Stimulated activated naive CD8-positive, alpha-beta T cell treated with anti-CD3 and anti-CD28 coated beads, Interleukin-15, Interleukin-2, amounts not matched to agents 100 ng/mL and 50 ng/mL, for 24 hours (primary cell): ENCODE measurements around the gene COQ8B.
A peak's percentile ranks its signal among the peaks of the same experiment; 100 is the strongest.

ENCODE experiments used
- H3K27ac Mint-ChIP-seq: one replicate; pipeline ENCODE4 v1.8.0; 2021; ENCODE audit warnings: mild to moderate bottlenecking, mixed read lengths
- H3K27me3 Mint-ChIP-seq: one replicate; pipeline ENCODE4 v1.8.0; 2021; ENCODE audit warnings: mixed read lengths
- H3K36me3 Mint-ChIP-seq: one replicate; pipeline ENCODE4 v1.8.0; 2021; ENCODE audit warnings: low read depth, mixed read lengths
- H3K4me1 Mint-ChIP-seq: one replicate; pipeline ENCODE4 v1.8.0; 2021; ENCODE audit warnings: low read depth, mixed read lengths
- H3K4me3 Mint-ChIP-seq: one replicate; pipeline ENCODE4 v1.8.0; 2021; ENCODE audit warnings: mild to moderate bottlenecking, mixed read lengths
- H3K9me3 Mint-ChIP-seq: one replicate; pipeline ENCODE4 v1.8.0; 2021; ENCODE audit warnings: mixed read lengths

The COQ8B gene

DNA sequence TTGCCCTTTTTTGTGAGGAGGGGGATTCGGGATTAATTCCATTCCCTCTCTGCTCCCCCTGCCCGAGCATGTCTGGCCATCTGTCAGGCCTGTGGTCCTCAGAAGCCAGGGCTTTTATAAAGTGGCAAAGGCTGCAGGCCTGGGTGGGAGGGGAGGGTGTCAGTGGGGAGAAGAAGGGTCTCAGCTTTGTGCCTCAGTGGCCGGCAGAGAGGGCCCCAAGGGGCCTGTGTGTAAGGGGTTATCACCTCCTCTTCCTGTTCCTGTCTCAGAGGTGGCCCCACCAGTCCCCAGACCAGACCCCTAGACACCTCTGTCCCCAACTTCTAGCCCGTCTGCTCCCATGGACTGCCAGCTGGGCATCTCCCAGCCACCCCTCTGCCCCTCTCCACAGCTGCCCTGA lies 22.8 kb downstream of the COQ8B start:
- Mint-ChIP-seq H3K9me3 (no peaks in the 10 kb centered on the region), H3K27ac (no peak overlapping the region), H3K4me3 (no peak overlapping the region), H3K27me3 (no peaks in the 10 kb centered on the region), H3K4me1 (peaks cover 13% of the 10 kb centered on the region), H3K36me3 (peaks cover 5% of the 10 kb centered on the region)

- Mint-ChIP-seq H3K36me3 (peaks cover 5% of the 10 kb centered on the region), H3K4me1 (peaks cover 13% of the 10 kb centered on the region), H3K4me3 (no peak overlapping the region), H3K27ac (no peak overlapping the region), H3K9me3 (no peaks in the 10 kb centered on the region), H3K27me3 (no peaks in the 10 kb centered on the region)
Observed at GRCh38 chr19:40693150-40693788, 23.4 kb downstream of the COQ8B start.

GRCh38 chr19:40692212-40692551 lies 24.5 kb downstream of the COQ8B start:
- no peaks in the 10 kb centered on the region for H3K9me3 Mint-ChIP-seq
- H3K4me1 Mint-ChIP-seq: peaks cover 13% of the 10 kb centered on the region
- H3K36me3 Mint-ChIP-seq: peaks cover 3% of the 10 kb centered on the region
- H3K4me3 Mint-ChIP-seq: no peak overlapping the region
- H3K27ac Mint-ChIP-seq: peak overlapping the region; percentile 52
- H3K27me3 Mint-ChIP-seq: no peaks in the 10 kb centered on the region

DNA sequence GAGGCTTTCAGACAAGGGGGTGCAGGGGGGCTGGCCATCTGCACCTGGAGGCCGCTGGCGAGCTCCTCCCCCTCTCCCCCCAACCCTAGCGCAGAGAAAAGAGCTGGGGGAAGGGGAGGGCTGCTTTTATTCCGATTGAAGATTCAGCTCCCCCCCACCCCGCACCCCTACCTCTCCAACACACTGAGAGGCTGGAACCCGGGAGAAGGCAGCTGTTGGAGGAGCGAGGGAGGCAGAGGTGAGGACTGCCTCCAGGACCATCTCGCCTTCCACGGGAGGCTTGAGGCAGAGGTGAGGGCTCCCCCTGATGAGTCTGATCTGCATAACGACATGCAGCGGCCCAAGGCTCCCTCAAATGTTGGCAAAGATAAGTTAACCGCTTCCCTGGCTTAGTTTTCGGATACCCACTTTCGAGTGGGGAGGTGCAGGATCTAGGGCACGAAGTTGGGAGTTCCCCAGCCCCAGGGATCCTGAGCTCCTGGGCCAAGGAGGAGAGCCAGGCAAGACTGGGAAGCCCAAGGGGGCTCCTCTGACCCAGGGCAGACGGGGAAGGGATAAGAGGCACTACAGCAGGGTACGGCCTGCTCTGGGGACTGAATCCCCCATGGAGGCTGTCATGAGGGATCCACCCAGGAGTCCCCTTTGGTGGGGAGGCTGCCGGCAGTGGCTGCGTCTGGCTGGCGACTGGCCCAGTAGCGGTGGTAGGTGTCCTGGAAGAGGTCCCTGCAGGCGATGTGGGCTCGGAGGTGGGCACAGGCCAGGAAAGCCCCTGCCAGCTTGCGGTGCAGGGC lies 25.1 kb downstream of the COQ8B start:
- peaks cover 13% of the 10 kb centered on the region for H3K4me1 Mint-ChIP-seq
- H3K27ac Mint-ChIP-seq: peak overlapping the region; percentile 97
- no peaks in the 10 kb centered on the region for H3K36me3 Mint-ChIP-seq
- H3K4me3 Mint-ChIP-seq: peak overlapping the region; percentile 91
- H3K9me3 Mint-ChIP-seq: no peaks in the 10 kb centered on the region
- no peaks in the 10 kb centered on the region for H3K27me3 Mint-ChIP-seq

- peaks cover under 1% of the 10 kb centered on the region for H3K36me3 Mint-ChIP-seq
- peaks cover 13% of the 10 kb centered on the region for H3K4me1 Mint-ChIP-seq
- H3K27ac Mint-ChIP-seq: peak overlapping the region; percentile 97
- H3K4me3 Mint-ChIP-seq: peak overlapping the region; percentile 91
- H3K27me3 Mint-ChIP-seq: no peaks in the 10 kb centered on the region
- no peaks in the 10 kb centered on the region for H3K9me3 Mint-ChIP-seq
Observed at GRCh38 chr19:40690693-40691420, 25.8 kb downstream of the COQ8B start.

- H3K27me3 Mint-ChIP-seq: no peaks in the 10 kb centered on the region
- H3K4me3 Mint-ChIP-seq: peak within 1 kb of the TSS; percentile 91
- H3K27ac Mint-ChIP-seq: peak within 1 kb of the TSS; percentile 97
- H3K4me1 Mint-ChIP-seq: peaks cover 13% of the 10 kb centered on the region
- H3K36me3 Mint-ChIP-seq: peaks cover 7% of the 10 kb centered on the region
- no peaks in the 10 kb centered on the region for H3K9me3 Mint-ChIP-seq
Observed at GRCh38 chr19:40690050-40690692, 26.5 kb downstream of the COQ8B start, which contains the start of gene NUMBL. Gene NUMBL, minus strand, starts transcription at chr19:40690651. Its CDS starts 168 bp downstream, at chr19:40690483.

DNA sequence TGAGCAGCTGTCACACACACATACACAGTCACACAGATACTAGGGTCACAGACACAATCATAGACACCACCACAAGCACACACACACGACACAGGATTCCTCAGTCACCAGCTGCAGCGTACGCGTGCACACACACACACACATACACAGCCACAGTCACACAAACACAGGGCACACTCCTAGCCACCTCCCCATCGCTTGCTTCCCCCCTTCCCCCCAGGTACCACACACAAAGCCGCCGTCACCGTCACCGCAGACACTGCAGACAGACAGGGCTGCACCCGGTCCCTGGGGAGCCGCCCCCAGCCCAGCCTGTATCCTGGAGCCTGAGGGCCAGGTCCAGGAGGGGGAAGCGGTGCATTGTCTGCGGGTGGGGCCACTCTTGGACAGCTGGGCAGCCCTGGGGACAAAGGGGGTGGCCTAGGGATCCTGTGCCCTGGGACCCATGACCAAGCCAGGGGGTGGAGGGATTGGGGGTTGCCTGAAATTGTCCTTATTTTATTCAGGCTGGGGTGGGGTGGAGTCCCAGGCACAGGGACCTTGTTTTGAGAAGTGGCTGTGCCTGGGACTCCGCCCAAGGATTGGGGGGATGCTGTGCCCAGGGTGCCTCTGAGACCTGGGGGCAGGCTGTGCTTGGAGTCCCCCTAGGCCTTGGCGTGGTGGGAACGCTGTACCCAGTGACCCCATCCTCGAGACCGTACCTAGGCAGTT lies 27.2 kb downstream of the COQ8B start:
- H3K36me3 Mint-ChIP-seq: peaks cover 10% of the 10 kb centered on the region
- no peaks in the 10 kb centered on the region for H3K9me3 Mint-ChIP-seq
- H3K4me1 Mint-ChIP-seq: peaks cover 13% of the 10 kb centered on the region
- no peak overlapping the region for H3K4me3 Mint-ChIP-seq
- no peak overlapping the region for H3K27ac Mint-ChIP-seq
- H3K27me3 Mint-ChIP-seq: no peaks in the 10 kb centered on the region

- H3K36me3 Mint-ChIP-seq: peaks cover 10% of the 10 kb centered on the region
- no peak overlapping the region for H3K4me3 Mint-ChIP-seq
- no peak overlapping the region for H3K27ac Mint-ChIP-seq
- no peaks in the 10 kb centered on the region for H3K9me3 Mint-ChIP-seq
- peaks cover 13% of the 10 kb centered on the region for H3K4me1 Mint-ChIP-seq
- no peaks in the 10 kb centered on the region for H3K27me3 Mint-ChIP-seq
Observed at GRCh38 chr19:40688987-40689338, 27.7 kb downstream of the COQ8B start.

DNA sequence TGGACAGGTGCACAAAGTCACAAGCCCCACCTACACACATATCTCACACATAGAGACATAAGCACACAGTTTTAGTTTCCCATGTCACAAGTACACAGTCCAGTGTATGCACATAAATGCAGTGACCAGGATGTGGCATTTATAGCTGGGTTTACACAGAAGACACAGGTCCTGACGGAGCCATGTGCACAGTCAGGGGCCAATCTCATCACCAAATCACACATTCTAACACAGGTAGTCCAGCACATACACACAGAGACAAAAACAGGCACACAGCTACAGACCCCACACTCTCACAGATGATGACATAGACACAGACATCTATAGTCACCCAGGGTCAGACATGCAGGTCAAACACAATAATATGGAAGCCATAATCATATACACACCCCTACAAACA lies 28.4 kb downstream of the COQ8B start:
- Mint-ChIP-seq H3K36me3 (peaks cover 10% of the 10 kb centered on the region), H3K4me1 (peaks cover 13% of the 10 kb centered on the region), H3K4me3 (no peak overlapping the region), H3K27ac (no peak overlapping the region), H3K9me3 (no peaks in the 10 kb centered on the region), H3K27me3 (no peaks in the 10 kb centered on the region)

DNA sequence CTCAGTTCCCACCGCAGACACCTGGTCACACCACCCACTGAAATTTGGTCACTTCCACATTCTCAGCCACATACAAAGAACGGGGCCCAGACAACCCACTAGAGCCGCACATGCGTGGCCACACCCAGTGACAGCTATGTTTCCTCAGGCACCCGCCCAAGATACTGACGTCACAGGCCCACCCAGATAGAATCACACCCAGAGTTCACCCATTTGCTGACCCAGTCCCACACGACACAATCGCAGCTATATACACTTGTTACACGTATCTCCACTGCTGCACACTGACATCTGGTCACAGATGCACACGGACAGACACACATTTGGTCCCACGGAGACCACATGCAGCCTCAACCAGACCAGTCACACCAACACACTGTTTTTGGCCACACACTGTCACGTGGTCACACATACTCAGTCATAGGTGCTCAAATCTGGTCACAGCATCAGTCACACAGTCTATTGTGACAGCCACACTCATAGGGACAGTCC lies 29.1 kb downstream of the COQ8B start:
- H3K27ac Mint-ChIP-seq: no peak overlapping the region
- no peaks in the 10 kb centered on the region for H3K9me3 Mint-ChIP-seq
- peaks cover 13% of the 10 kb centered on the region for H3K4me1 Mint-ChIP-seq
- no peak overlapping the region for H3K4me3 Mint-ChIP-seq
- H3K27me3 Mint-ChIP-seq: no peaks in the 10 kb centered on the region
- H3K36me3 Mint-ChIP-seq: peaks cover 10% of the 10 kb centered on the region

DNA sequence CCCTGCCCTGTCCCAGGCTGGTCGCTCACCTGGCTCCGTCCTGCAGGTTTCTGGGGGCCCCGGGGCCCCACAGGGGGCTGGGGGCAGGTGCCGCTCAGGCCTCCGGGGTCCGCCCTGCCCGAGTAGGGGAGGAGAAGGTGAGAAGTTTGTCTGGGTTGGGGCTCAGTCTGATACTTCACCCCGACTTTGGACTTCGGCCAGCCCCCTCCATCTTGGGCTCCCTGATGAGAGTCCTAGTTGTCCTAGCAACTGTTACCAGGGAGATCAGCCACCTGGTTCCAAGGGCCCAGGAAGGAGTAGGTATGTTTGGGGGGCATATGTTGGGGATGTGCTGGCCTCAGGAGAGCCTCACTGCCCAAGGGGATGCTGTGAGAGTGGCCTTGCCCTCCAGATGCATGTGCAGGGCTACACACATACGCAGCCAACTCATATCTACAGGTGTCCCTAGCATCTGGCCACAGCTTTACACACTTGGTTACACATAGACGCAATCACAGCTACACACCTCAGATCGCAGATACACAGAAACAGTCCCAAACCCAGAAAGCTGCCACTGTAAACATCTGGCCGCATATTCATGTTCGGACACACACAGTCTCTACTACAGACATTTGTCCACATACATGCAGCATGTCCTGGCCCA lies 29.7 kb downstream of the COQ8B start:
- Mint-ChIP-seq H3K27ac (no peak overlapping the region), H3K4me3 (no peak overlapping the region), H3K9me3 (no peaks in the 10 kb centered on the region), H3K36me3 (peaks cover 10% of the 10 kb centered on the region), H3K27me3 (no peaks in the 10 kb centered on the region), H3K4me1 (peaks cover 13% of the 10 kb centered on the region)

GRCh38 chr19:40685563-40685962 lies 31.1 kb downstream of the COQ8B start:
- no peak overlapping the region for H3K4me3 Mint-ChIP-seq
- peaks cover under 1% of the 10 kb centered on the region for H3K4me1 Mint-ChIP-seq
- H3K27ac Mint-ChIP-seq: no peak overlapping the region
- H3K36me3 Mint-ChIP-seq: peaks cover 19% of the 10 kb centered on the region
- no peaks in the 10 kb centered on the region for H3K9me3 Mint-ChIP-seq
- H3K27me3 Mint-ChIP-seq: no peaks in the 10 kb centered on the region

- Mint-ChIP-seq H3K36me3 (peaks cover 20% of the 10 kb centered on the region), H3K9me3 (no peaks in the 10 kb centered on the region), H3K27ac (no peak overlapping the region), H3K4me3 (no peak overlapping the region), H3K27me3 (no peaks in the 10 kb centered on the region), H3K4me1 (no peaks in the 10 kb centered on the region)
Observed at GRCh38 chr19:40685016-40685526, 31.6 kb downstream of the COQ8B start.

GRCh38 chr19:40684280-40684679 lies 32.4 kb downstream of the COQ8B start:
- H3K4me3 Mint-ChIP-seq: no peak overlapping the region

More at GRCh38 chr19:40684280-40684679, 32.4 kb downstream of the COQ8B start:
- Mint-ChIP-seq H3K27me3 (no peaks in the 10 kb centered on the region), H3K36me3 (peaks cover 28% of the 10 kb centered on the region), H3K9me3 (no peaks in the 10 kb centered on the region), H3K4me1 (no peaks in the 10 kb centered on the region), H3K27ac (no peak overlapping the region)
